ENCODE results near the gene PRPF39. TPM values are rescaled to one million over a fixed set of nuclear protein-coding genes. Genes with fewer than 3 reads are reported as not detected.

PRPF39 gene
- polyA plus RNA-seq, 1 of the 3 experiments (the other 2 are of a cell fraction), result 14.6 TPM

GRCh38 chr14:45104561-45104960 is 20.6 kb downstream of the PRPF39 start:
- Histone ChIP-seq H3K9me2 (no peaks in the 10 kb centered on the region), H3K4me3 (ENCODE audit: low read depth in 2 of 2, low read length in 1 of 2) (no peak overlapping the region), H3F3A (replicated peaks; ENCODE audit: insufficient read depth) (no peaks in the 10 kb centered on the region), H3K36me3 (replicated peaks in 1 of 2; ENCODE audit: control insufficient read depth in 1 of 2, insufficient read depth in 2 of 2, low read length in 1 of 2) (peaks cover 26 to 36% of the 10 kb centered on the region in 2 experiments), H3K79me2 (ENCODE audit: insufficient read depth) (peaks cover 3% of the 10 kb centered on the region; the same call in 1 of the 2 replicates), H2AFZ (ENCODE audit: low read depth) (no peak overlapping the region), H3K27me3 (ENCODE audit: insufficient read depth) (no peaks in the 10 kb centered on the region), H3K4me2 (no peak overlapping the region), H3K9me3 (no peaks in the 10 kb centered on the region), H4K20me1 (ENCODE audit: insufficient read depth) (no peaks in the 10 kb centered on the region), H3K4me1 (ENCODE audit: control insufficient read depth in 1 of 2, insufficient read depth in 2 of 2, low read depth in 1 of 2, low read length in 1 of 2) (no peaks in the 10 kb centered on the region), H3K9ac (no peak overlapping the region), H3K27ac (ENCODE audit: low read depth in 2 of 2, low read length in 1 of 2) (no peak overlapping the region)
- CTCF ChIA-PET, result interaction anchor here (1.0 kb wide), 1 partner anchor 15 kb away, joined by 5 read pairs; no protein-coding TSS in a partner anchor
- WGBS (ENCODE audit: low lambda C conversion rate), result 96% methylated on average over 1 of the region's 1 CpG
- TF ChIP-seq POLR2AphosphoS5 (IDR thresholded peaks at IDR 0.05; ENCODE audit: low read depth, low read length) (no peak), USF1 (IDR thresholded peaks at IDR 0.05; ENCODE audit: borderline replicate concordance, low read depth) (no peak), GABPA (IDR thresholded peaks at IDR 0.05; ENCODE audit: low read depth) (no peak), REST (IDR thresholded peaks at IDR 0.05; ENCODE audit: low read depth, low read length) (no peak), RAD21 (IDR thresholded peaks at IDR 0.05; ENCODE audit: low read length) (no peak), EZH2phosphoT487 (IDR thresholded peaks at IDR 0.05; ENCODE audit: borderline replicate concordance, low read depth) (no peak), YY1 (IDR thresholded peaks at IDR 0.05; ENCODE audit: low read depth) (no peak), SMC3 (IDR thresholded peaks at IDR 0.05; ENCODE audit: low read depth, low read length) (no peak), GATA2 (CRISPR knock-in tag; IDR thresholded peaks at IDR 0.05) (no peak), TCF12 (IDR thresholded peaks at IDR 0.05) (no peak), FOSL2 (IDR thresholded peaks at IDR 0.05; ENCODE audit: borderline replicate concordance, low read depth) (no peak), ZBTB33 (IDR thresholded peaks at IDR 0.05; ENCODE audit: borderline replicate concordance, low read depth) (no peak), EP300 (IDR thresholded peaks at IDR 0.05; ENCODE audit: borderline replicate concordance in 1 of 2, low read depth in 1 of 2, low read length in 1 of 2) (no peak), FOXM1 (IDR thresholded peaks at IDR 0.05; ENCODE audit: low read depth) (no peak)
- TF ChIP-seq, protein P1, sequence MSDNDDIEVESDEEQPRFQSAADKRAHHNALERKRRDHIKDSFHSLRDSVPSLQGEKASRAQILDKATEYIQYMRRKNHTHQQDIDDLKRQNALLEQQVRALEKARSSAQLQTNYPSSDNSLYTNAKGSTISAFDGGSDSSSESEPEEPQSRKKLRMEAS (IDR thresholded peaks at IDR 0.05; ENCODE audit: low read depth), result no peak
- POLR2A ChIA-PET, result no interaction called here
- DNase-seq, result no peak
